Aortic smooth muscle cell (primary cell): Measurements from ENCODE around the gene ANKRD40CL. TPM values are rescaled to one million over a fixed set of nuclear protein-coding genes. Genes with fewer than 3 reads are reported as not detected.

Source experiments
- total RNA-seq: library from RNA; depleted of rRNA; stranded (reverse); fragments of >200 nt; gene quantifications from 2 replicates; pipeline ENCODE4 v1.2.3, GENCODE V29; 2014

The ANKRD40CL gene, protein sequence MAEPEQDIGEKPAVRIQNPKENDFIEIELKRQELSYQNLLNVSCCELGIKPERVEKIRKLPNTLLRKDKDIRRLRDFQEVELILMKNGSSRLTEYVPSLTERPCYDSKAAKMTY
- total RNA-seq = not detected in 2 replicates

DNA sequence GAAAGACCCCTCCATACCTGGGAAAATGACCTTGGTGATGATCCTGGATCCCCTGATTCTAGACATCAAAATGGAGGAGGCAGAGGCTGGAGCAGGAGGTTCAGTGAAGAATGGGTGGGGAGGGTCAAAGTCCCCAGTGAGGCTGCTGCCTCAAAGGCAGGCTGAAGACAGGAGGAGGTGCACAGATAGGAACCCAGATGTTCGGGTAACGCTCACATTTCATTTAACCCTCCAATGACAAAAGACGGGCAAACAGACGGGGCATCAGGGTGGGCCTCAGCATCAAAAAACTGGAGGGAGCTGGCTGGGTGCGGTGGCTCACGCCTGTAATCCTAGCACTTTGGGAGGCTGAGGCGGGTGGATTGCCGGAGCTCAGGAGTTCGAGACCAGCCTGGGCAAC, at the start of gene ANKRD40CL:
Gene ANKRD40CL, minus strand, starts transcription at position 73 of the 400 bp plus-strand sequence. CDS start 605 bp downstream, outside the sequence.

DNA sequence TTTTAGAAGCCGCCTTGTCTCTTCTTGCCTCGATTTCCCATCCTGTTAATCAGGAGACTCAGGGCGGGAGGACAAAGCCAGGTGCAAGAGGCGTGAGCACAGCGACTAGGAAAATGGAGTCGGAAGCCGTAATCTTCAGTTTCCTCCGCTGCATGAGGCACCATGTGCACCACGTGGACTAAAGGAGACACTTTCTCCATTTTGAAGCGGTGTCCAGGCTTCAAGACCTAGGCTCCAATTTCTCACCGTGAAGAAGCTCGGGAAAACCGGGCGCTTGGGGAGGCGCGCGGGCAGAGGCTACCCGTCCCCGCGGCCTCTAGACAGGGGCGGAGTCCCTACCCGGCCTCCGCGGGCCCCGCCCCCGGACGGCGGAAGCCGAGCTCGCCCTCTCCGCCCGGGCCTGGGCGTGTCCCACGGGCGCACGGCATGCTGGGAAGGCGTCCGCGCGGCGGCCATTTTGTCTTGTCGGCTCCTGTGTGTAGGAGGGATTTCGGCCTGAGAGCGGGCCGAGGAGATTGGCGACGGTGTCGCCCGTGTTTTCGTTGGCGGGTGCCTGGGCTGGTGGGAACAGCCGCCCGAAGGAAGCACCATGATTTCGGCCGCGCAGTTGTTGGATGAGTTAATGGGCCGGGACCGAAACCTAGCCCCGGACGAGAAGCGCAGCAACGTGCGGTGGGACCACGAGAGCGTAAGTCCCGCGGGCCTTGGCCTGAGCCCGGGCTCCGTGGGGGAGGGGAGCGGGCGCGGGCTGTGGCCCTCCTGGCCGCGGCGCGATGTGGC, 48.0 kb downstream of the ANKRD40CL start, which contains the start of gene LUC7L3:
Gene LUC7L3, plus strand, starts transcription at position 460 of the 780 bp plus-strand sequence. Its CDS starts 130 bp downstream, at position 590.

Other genes starting within 250 kb of the ANKRD40CL start
- 0.13 TPM in 1 of 2 replicates, not detected in the other for gene EPN3, start 234.8 kb downstream of the ANKRD40CL start, total RNA-seq
- 67.6 and 68.8 TPM in 2 replicates for gene SPATA20, start 220.3 kb downstream of the ANKRD40CL start, total RNA-seq
- 0.37 and 0.40 TPM in 2 replicates for gene CACNA1G, start 206.8 kb downstream of the ANKRD40CL start, total RNA-seq
- 5.4 and 7.4 TPM in 2 replicates for gene ABCC3, start 132.6 kb downstream of the ANKRD40CL start, total RNA-seq
- 28.7 and 32.6 TPM in 2 replicates for gene ANKRD40, start 59.6 kb downstream of the ANKRD40CL start, total RNA-seq
- 26.4 and 28.7 TPM in 2 replicates for gene LUC7L3, start 47.9 kb downstream of the ANKRD40CL start, total RNA-seq
- gene WFIKKN2, start 68.1 kb upstream of the ANKRD40CL start, total RNA-seq = under 0.01 and 0.12 TPM in 2 replicates
- 15.3 and 21.9 TPM in 2 replicates for gene TOB1, start 98.8 kb upstream of the ANKRD40CL start, total RNA-seq